Ishikawa (cell line): Measurements from ENCODE around the gene CSRNP2.
A peak's percentile ranks its signal among the peaks of the same experiment; 100 is the strongest.

Experiments used
- CEBPB ChIP-seq: IDR thresholded peaks from 2 replicates; pipeline ENCODE4 v1.6.1; 2012
- CREB1 ChIP-seq: IDR thresholded peaks from 2 replicates; pipeline ENCODE4 v1.6.1; 2012; ENCODE audit warnings: low read depth
- EGR1 ChIP-seq: IDR thresholded peaks from 2 replicates; pipeline ENCODE4 v1.6.1; 2012
- EP300 ChIP-seq: IDR thresholded peaks from 2 replicates; pipeline ENCODE4 v1.6.1; 2012; ENCODE audit warnings: borderline replicate concordance
- FOXM1 ChIP-seq: IDR thresholded peaks from 2 replicates; pipeline ENCODE4 v1.6.1; 2012; ENCODE audit warnings: low read depth, borderline replicate concordance
- NFIC ChIP-seq: IDR thresholded peaks from 2 replicates; pipeline ENCODE4 v1.6.1; 2012
- RAD21 ChIP-seq: IDR thresholded peaks from 2 replicates; pipeline ENCODE4 v1.6.1; 2012; ENCODE audit warnings: low read depth
- TAF1 ChIP-seq: IDR thresholded peaks from 2 replicates; pipeline ENCODE4 v1.6.1; 2012; ENCODE audit warnings: low read depth, mild to moderate bottlenecking
- TCF12 ChIP-seq: IDR thresholded peaks from 2 replicates; pipeline ENCODE4 v1.6.1; 2012; ENCODE audit warnings: low read depth
- TEAD4 ChIP-seq: IDR thresholded peaks from 2 replicates; pipeline ENCODE4 v1.6.1; 2012
- YY1 ChIP-seq: IDR thresholded peaks from 2 replicates; pipeline ENCODE4 v1.6.1; 2012; ENCODE audit warnings: low read depth
- ZBTB7A ChIP-seq: IDR thresholded peaks from 2 replicates; pipeline ENCODE4 v1.6.1; 2012; ENCODE audit warnings: low read depth
- TF ChIP-seq, protein P1 (sequence below): IDR thresholded peaks from 2 replicates; pipeline ENCODE4 v1.6.1; 2012; ENCODE audit warnings: low read depth, mild to moderate bottlenecking
- TF ChIP-seq, protein P2 (sequence below): IDR thresholded peaks from 2 replicates; pipeline ENCODE4 v1.6.1; 2012
- TF ChIP-seq, protein P3 (sequence below): IDR thresholded peaks from 2 replicates; pipeline ENCODE4 v1.6.1; 2012

CSRNP2 gene, protein sequence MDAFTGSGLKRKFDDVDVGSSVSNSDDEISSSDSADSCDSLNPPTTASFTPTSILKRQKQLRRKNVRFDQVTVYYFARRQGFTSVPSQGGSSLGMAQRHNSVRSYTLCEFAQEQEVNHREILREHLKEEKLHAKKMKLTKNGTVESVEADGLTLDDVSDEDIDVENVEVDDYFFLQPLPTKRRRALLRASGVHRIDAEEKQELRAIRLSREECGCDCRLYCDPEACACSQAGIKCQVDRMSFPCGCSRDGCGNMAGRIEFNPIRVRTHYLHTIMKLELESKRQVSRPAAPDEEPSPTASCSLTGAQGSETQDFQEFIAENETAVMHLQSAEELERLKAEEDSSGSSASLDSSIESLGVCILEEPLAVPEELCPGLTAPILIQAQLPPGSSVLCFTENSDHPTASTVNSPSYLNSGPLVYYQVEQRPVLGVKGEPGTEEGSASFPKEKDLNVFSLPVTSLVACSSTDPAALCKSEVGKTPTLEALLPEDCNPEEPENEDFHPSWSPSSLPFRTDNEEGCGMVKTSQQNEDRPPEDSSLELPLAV

DNA sequence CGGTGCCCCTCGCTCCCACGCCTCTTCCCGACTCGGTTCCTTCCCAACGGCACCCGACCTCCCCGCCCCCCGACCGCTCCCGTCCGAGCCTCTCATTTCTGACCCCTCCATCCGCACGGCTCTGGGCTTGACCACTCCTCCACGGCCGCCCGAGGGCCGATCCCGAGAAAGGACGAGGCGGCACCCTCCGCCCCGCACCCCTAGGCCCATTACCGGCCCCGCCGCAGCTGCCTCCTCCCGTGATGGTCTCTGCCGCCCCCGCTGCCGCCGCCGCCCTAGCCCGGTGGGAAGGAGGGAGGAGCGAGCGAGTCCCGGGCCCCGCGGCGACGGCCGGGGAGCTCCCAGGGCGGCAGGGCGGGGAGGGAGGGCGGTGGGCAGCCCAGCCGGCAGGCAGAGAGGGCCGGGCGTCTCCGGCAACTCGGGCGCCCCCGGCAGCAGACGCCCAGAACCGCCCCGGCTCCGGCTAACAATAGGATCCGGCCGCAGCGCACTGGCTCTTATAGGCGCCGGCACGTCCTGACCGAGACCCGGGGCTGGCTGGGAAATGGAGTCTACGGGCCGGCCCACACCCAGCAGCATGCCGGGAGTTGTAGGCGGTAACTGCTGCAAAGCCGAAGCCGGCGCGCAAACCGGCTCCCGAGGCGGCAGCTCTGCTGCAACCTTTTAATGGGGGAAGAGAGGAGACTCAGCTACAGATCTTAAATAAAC, at the start of gene CSRNP2:
TSS of gene CSRNP2 (minus strand) at position 471 of the 708 bp plus-strand sequence. CDS start 7,035 bp downstream, outside the sequence.
- no peak for TF ChIP-seq CEBPB
- no peak for TF ChIP-seq NFIC
- peak; percentile 94 for TF ChIP-seq TAF1
- peak; percentile 69 for TF ChIP-seq EGR1
- TF ChIP-seq CREB1, result no peak; the same call in 1 of the 2 replicates
- no peak for TF ChIP-seq FOXM1
- TF ChIP-seq TEAD4, result no peak; the same call in 1 of the 2 replicates
- TF ChIP-seq TCF12, result peak; percentile 29; the same call in 1 of the 2 replicates
- no peak for TF ChIP-seq EP300
- TF ChIP-seq YY1, result peak; percentile 68; the same call in 1 of the 2 replicates
- TF ChIP-seq, protein P1, sequence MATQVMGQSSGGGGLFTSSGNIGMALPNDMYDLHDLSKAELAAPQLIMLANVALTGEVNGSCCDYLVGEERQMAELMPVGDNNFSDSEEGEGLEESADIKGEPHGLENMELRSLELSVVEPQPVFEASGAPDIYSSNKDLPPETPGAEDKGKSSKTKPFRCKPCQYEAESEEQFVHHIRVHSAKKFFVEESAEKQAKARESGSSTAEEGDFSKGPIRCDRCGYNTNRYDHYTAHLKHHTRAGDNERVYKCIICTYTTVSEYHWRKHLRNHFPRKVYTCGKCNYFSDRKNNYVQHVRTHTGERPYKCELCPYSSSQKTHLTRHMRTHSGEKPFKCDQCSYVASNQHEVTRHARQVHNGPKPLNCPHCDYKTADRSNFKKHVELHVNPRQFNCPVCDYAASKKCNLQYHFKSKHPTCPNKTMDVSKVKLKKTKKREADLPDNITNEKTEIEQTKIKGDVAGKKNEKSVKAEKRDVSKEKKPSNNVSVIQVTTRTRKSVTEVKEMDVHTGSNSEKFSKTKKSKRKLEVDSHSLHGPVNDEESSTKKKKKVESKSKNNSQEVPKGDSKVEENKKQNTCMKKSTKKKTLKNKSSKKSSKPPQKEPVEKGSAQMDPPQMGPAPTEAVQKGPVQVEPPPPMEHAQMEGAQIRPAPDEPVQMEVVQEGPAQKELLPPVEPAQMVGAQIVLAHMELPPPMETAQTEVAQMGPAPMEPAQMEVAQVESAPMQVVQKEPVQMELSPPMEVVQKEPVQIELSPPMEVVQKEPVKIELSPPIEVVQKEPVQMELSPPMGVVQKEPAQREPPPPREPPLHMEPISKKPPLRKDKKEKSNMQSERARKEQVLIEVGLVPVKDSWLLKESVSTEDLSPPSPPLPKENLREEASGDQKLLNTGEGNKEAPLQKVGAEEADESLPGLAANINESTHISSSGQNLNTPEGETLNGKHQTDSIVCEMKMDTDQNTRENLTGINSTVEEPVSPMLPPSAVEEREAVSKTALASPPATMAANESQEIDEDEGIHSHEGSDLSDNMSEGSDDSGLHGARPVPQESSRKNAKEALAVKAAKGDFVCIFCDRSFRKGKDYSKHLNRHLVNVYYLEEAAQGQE, result no peak
- TF ChIP-seq, protein P2, sequence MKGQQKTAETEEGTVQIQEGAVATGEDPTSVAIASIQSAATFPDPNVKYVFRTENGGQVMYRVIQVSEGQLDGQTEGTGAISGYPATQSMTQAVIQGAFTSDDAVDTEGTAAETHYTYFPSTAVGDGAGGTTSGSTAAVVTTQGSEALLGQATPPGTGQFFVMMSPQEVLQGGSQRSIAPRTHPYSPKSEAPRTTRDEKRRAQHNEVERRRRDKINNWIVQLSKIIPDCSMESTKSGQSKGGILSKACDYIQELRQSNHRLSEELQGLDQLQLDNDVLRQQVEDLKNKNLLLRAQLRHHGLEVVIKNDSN, result no peak
- TF ChIP-seq ZBTB7A, result peak; percentile 90
- no peak for TF ChIP-seq RAD21
- TF ChIP-seq, protein P3, sequence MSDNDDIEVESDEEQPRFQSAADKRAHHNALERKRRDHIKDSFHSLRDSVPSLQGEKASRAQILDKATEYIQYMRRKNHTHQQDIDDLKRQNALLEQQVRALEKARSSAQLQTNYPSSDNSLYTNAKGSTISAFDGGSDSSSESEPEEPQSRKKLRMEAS, result peak; percentile 84

DNA sequence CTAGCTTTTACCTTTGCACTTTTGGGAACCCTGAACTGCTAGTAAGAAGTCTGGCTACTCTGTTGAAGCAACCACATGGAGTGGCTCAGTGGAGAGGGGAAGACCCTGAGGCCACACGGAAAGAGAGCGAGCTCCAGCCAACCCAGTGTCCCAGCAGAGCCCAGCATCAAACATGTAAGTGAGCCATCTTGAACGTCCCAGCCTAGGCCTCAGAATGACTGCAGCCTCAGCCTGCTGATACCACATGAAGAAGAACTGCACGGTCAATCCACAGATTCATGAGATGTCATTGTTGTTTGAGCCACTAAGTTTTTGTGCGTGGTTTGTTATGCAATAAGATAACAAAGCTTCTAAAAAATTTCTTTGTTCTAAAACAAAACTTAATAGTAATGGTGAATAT, 49.3 kb upstream of the CSRNP2 start:
- TF ChIP-seq, protein P1, result no peak
- TF ChIP-seq YY1, result no peak
- no peak for TF ChIP-seq EGR1
- TF ChIP-seq, protein P2, result no peak
- no peak for TF ChIP-seq RAD21
- TF ChIP-seq ZBTB7A, result no peak
- no peak for TF ChIP-seq EP300
- TF ChIP-seq CREB1, result no peak
- TF ChIP-seq, protein P3, result no peak
- no peak for TF ChIP-seq NFIC
- TF ChIP-seq FOXM1, result no peak
- TF ChIP-seq TAF1, result no peak
- TF ChIP-seq CEBPB, result no peak

DNA sequence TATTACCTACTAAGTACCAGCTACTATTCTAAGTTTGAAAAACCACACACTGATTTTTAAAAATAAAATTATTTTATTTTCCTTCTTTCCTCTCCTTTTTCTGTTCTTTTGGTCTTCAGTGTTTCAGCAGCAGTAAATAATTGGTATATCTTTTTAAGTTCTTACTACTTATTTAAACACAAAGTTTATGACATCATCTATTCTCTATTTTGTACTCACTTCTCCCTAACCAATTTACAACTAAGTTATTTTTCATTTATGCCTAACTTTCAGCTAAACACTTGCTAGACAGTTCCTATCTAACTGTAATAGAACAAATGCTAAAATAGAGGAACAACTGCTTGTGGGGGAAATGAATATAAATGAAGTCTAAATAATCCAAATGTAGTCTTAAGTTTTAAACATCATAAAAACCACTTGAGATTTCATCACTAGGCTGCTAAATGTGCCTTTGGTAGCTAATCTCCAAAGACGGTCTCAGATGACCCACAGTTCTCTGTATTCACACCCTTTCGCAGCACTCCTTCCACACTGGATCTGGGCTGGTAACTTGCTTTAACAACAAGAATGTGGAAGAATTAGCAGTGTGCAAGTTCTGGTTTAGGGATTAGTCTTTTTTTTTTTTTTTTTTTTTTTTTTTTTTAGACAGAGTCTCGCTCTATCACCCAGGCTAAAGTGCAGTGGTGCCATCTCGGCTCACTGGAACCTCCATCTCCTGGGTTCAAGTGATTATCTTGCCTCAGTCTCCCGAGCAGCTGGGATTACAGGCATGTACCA, 48.5 kb upstream of the CSRNP2 start:
- TF ChIP-seq EP300, result no peak
- TF ChIP-seq EGR1, result no peak
- no peak for TF ChIP-seq CREB1
- no peak for TF ChIP-seq YY1
- TF ChIP-seq NFIC, result no peak
- TF ChIP-seq CEBPB, result no peak
- no peak for TF ChIP-seq FOXM1
- no peak for TF ChIP-seq TCF12
- TF ChIP-seq ZBTB7A, result no peak
- TF ChIP-seq, protein P3, result no peak
- TF ChIP-seq RAD21, result no peak
- TF ChIP-seq, protein P2, result no peak
- TF ChIP-seq, protein P1, result no peak
- TF ChIP-seq TAF1, result no peak
- no peak for TF ChIP-seq TEAD4
